Measurements from ENCODE around the gene COPS3.

DNA sequence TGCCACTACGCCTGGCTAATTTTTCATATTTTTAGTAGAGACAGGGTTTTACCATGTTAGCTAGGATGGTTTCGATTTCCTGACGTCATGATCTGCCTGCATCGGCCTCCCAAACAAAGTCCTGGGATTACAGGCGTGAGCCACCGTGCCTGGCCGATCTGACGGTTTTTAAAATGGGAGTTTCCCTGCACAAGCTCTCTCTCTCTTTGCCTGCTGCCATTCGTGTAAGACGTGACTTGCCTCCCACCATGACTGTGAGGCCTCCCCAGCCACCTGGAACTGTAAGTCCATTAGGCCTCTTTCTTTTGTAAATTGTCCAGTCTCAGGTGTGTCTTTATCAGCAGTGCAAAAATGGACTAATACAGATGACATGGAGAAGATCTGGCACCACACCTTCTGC is 39.4 kb downstream of the COPS3 start:
- TF ChIP-seq RCOR1 (IDR thresholded peaks at IDR 0.05; ENCODE audit: borderline replicate concordance in 1 of 2, low read depth in 2 of 2, low read length in 2 of 2) (no peak), NFYB (IDR thresholded peaks at IDR 0.05; ENCODE audit: extremely low read depth, insufficient read length) (no peak), RB1 (IDR thresholded peaks at IDR 0.05; ENCODE audit: low read depth) (no peak), ZNF124 (CRISPR knock-in tag; IDR thresholded peaks at IDR 0.05) (no peak)

Measured in K562 (cell line).